Effector CD4-positive, alpha-beta T cell (primary cell): ENCODE results near the gene RPL6.
"Not testable (repeated sequence)": the region's sequence is repeated elsewhere in the genome, so short reads cannot be mapped to it uniquely, and the experiment has no call there.

Experiments used
- DNase-seq: peaks from one replicate; pipeline ENCODE4 v3.0.0-alpha.2; 2020

The RPL6 gene

GRCh38 chr12:112419297-112420133, 10.1 kb upstream of the RPL6 start:
- no peak for DNase-seq

- DNase-seq = peak; percentile 84
Measured at GRCh38 chr12:112418608-112419296, 9.3 kb upstream of the RPL6 start, which contains the start of gene PTPN11. PTPN11 (plus strand) TSS chr12:112418947; CDS start chr12:112419112, 165 bp downstream.

DNA sequence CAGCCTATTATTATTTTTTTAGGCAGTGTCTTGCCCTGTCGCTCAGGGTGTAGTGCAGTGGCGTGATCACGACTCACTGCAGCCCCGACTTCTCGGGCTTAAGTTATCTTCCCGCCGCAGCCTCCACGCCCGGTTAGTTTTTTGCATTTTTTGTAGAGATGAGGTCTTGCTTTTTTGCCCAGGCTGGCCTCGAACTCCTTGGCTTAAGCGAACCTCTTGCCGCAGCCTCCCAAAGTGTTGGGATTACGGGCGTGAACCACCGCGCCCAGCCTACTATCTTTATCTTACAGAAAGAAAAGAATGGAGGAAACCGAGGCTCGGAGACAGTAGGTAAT, 8.8 kb upstream of the RPL6 start:
- no peak for DNase-seq

DNA sequence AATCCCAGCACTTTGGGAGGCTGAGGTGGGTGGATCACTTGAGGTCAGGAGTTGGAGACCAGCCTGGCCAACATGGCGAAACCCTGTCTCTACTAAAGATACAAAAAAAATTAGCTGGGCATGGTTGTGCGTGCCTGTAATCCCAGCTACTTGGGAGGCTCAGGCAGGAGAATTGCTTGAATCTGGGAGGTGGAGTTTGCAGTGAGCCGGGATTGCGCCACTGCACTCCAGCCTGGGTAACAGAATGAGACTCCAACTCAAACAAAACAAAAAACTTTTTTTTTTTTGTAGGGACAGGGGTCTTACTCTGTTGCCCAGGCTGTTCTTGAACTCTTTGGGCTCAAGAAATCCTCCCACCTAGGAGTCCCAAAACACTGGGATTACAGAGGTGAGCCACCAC, 6.1 kb upstream of the RPL6 start:
- DNase-seq = not testable (repeated sequence)

- DNase-seq = no peak
Measured at GRCh38 chr12:112413855-112414625, 4.6 kb upstream of the RPL6 start.

- DNase-seq = no peak
Measured at GRCh38 chr12:112409906-112410244, 470 bp upstream of the RPL6 start.

DNA sequence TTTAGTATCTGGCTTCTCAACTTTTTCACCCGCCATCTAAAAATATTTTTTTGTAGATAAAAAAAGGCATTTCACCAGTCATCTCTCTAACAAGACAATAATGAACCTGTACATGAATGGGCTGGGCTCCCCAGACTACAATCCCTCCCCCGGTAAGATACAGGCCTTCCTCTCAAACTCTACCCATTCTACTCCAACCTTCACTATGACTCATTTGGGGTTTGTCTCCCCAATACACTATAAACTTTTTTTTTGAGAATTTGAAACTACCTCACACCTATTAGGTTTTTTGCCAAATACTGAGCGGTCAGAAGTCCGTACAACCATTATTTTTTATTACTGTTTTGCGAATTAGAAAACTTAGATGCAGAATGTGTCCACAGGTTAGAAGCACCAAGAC, 784 bp downstream of the RPL6 start:
- peak; percentile 17 for DNase-seq

DNA sequence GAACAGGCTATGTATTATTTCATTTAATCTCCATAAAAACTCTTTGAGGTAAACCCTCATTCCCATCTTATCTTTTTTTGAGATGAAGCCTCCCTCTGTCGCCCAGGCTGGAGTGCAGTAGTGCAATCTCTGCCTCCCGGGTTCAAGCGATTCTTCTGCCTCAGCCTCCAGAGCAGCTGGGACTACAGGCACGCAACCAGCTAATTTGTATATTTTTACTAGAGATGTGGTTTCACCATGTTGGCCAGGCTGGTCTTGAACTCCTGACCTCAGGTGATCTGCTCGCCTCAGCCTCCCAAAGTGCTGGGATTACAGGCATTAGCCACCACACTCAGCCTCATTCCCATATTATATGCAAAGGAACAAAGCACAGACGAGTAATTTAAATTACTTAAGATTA, 1.7 kb downstream of the RPL6 start:
- not testable (repeated sequence) for DNase-seq

DNA sequence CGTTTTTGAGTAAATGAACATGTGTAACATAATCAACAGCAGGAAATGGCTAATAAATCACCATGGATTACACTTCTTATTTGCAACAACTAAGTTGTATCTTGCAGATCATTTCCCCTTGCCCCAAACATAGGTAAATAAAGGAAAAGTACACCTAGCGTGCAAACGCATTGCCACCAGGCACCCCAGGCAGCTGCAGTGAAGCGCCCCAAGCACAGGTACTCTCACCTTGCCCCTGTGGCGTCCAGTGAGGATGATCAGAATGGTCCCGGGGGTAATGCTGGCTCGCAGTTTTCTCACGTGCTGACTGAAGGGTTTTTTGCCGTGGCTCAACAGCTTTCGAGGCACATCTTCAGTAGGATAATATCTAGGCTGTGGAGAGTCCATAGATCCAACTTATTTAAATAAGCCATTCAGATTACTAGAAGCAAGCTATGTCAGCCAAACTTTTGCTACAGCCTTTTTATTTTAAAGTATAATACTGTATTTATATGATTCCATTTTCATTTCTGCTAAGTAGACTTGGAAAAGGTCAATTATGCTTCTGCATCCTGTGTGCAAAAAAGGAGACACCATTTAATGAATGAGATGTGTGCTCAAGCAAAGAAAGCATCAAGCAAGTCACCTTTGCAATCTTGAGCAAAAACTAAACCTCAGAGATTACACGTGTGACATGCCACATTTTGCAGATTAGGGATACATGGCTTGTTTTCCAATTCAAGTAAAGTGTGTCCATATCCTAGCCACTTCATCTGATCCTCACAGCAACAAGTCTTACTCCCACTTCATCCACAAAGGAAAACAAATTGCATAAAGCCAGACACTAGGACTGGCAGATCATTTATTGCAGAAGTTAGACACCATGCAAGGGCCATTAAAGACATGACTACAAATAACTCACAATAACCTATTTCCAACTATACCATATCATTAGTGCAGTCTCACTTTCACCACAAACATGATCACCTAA, 2.6 kb downstream of the RPL6 start:
- no peak for DNase-seq

DNA sequence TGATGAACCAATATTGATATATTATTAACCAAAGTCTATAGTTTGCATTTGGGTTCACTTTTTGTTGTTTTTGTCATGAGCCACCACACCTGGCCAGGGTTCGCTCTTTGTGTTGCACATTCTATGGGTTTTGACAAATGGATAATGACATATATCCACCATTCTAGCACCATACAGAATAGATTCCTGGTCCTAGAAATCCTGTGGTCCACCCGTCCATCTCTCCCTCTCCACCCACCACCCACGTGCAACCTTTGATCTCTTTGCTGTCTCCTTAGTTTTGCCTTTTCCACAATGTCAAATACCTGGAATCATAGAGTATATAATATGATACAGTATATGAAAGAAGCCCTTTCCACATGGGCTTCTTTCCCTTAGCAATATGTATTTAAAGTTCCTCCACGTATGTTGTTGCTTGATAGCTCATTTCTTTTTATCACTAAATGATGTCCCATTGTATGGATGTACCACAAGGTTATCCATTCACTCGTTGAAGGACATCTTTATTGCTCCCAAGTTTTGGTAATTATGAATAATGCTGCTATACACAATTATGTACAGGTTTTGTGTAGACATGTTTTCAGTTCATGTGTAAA, 7.4 kb downstream of the RPL6 start:
- no peak for DNase-seq

DNA sequence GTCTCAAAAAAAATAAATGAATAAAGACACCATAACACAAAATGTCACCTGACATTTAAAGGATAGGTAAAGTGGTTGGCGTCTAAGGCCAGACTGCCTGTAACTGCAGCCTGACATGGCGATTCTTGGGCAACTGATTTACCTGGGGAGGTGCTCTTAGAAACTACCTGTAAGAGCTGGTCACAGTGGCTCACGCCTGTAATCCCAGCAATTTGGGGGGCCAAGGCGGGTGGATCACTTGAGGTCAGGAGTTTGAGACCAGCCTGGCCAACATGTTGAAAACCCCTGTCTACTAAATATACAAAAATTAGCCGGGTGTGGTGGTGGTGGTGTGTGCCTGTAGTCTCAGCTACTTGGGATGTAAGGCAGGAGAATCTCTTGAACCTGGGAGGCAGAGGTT, 8.4 kb downstream of the RPL6 start:
- no peak for DNase-seq

GRCh38 chr12:112393328-112393727, 16.1 kb downstream of the RPL6 start:
- DNase-seq = no peak

- not testable (repeated sequence) for DNase-seq
Measured at GRCh38 chr12:112389922-112390654, 19.3 kb downstream of the RPL6 start.

DNA sequence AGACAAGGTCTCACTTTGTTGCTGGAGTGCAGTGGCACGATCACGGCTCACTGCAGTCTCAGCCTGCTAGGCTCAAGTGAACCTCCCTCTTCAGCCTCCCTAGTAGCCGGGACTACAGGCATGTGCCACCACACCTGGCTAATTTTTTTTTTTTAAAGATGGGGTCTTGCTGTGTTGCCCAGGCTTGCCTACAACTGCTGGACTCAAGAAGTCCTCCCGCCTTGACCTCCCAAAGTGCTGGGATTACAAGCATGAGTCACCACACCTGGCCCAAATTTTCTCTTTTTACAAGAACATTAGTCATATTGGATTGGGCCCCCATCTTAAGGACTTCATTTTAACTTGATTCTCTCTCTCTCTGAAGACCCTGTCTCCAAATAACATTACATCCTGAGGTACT, 20.2 kb downstream of the RPL6 start:
- DNase-seq = no peak

DNA sequence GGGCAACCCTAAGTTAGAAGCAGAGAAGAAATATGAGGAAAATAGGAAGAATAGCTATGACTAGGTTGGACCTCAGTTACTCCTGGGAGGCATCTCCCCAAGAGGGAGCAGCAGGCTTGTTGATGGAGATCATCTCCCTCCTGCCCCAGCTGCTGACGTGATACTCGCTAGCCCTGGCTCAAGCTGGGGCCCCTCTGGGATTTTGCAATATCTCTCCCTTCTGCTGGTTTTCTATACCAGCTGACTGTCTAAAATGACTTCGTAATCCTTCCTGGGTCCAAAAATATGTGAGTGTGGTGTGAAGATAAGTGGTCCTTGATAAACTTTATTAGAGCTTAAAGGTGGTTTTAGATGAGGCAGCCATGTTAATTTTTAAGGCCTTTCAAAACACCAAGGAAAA, 22.7 kb downstream of the RPL6 start:
- no peak for DNase-seq

GRCh38 chr12:112382866-112383265, 26.5 kb downstream of the RPL6 start:
- DNase-seq = no peak

DNA sequence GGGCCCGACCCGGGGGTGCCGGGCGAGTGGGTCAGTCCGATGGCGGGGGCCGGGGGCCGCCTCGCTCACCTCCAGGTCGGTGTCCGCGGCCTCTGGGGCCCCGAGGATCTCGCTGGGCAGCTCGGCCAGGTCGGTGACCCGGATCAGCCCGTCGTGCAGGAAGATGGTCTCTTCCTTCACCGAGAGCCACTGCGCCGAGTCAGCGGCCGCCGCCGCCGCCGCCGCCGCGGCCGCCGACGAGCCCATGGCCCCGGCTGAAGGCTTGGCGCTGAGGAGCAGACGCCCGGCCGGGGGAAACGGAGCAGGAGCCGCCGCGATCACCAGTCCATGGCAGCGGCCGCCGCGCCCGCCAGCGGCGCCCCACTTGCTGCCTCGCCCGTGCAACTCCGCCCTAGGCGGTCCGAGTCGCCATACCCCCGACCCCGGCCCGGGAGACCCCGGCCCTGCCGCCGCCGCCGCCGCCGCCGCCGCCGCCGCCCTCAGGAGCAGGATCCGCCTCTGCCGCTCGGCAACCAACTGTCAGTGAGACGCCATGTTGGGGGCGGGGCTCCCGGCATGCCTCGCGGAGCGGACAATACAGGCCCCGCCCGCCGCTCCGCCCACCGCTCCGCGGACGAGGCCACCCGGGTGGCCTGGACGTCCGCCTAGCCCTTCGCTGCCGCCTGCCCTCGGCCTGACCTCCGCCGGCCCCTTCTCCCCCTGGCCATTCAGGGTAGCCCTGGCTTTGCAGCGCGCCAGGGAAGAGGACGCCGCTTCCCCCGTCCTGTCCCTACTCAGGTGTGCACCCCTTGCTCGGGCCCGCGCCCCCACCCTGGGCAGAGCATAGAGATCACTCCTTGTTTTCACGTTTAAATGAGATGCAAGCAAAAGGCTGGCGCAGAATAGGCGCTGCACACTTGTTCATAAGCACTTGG, 27.3 kb downstream of the RPL6 start, which contains the start of gene HECTD4:
TSS of gene HECTD4 (minus strand) at position 549 of the 914 bp plus-strand sequence. CDS start at position 246, 303 bp downstream.
- peak; percentile 93 for DNase-seq

DNA sequence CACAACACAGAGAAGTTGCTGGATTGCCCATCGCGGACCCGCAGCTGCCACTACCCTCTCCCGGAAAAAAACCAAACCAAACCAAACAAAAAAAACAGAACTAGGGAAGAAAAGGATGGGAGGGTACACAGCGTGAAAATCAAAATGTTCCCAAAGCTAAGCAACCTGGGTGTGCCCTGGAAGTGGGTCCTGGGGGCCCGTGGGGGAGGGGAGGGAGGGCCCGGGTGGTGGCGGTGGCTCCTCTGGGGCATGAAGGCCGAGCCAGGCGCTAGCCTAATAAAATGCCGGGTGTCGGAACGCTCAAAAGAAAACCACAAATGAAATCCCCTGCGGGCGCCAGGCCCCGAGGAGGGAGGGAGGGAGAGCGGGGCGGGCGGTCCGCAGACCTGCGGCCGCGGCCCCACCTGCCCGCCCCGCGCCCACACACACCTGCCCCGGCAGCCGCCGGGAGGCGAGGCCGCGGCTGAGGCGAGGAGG, 28.0 kb downstream of the RPL6 start:
- DNase-seq = peak; percentile 21

GRCh38 chr12:112380663-112381405, 28.6 kb downstream of the RPL6 start:
- no peak for DNase-seq
